Type B pancreatic cell (in vitro differentiated cells): Measurements from ENCODE around the gene NTPCR. TPM values are rescaled to one million over a fixed set of nuclear protein-coding genes. Genes with fewer than 3 reads are reported as not detected.
"Not testable (repeated sequence)": the region's sequence is repeated elsewhere in the genome, so short reads cannot be mapped to it uniquely, and the experiment has no call there.

Experiments used
- DNase-seq: peaks from one replicate; pipeline ENCODE4 v3.0.0; 2021; ENCODE audit warnings: mixed read lengths; ENCODE audit not compliant: unreplicated experiment; ENCODE audit errors: extremely low spot score
- H3K27ac Mint-ChIP-seq: 2 replicates; pipeline ENCODE4 v1.8.0; 2021; ENCODE audit warnings: mild to moderate bottlenecking, mixed read lengths
- H3K27me3 Mint-ChIP-seq: 2 replicates; pipeline ENCODE4 v1.8.0; 2021; ENCODE audit warnings: mixed read lengths
- H3K36me3 Mint-ChIP-seq: 2 replicates; pipeline ENCODE4 v1.8.0; 2021; ENCODE audit warnings: mixed read lengths
- H3K4me1 Mint-ChIP-seq: one replicate; pipeline ENCODE4 v1.8.0; 2021; ENCODE audit warnings: mixed read lengths; ENCODE audit not compliant: unreplicated experiment
- H3K4me3 Mint-ChIP-seq: 2 replicates; pipeline ENCODE4 v1.8.0; 2021; ENCODE audit warnings: mild to moderate bottlenecking, mixed read lengths
- H3K9me3 Mint-ChIP-seq: 2 replicates; pipeline ENCODE4 v1.8.0; 2021; ENCODE audit warnings: mixed read lengths
- CTCF ChIP-seq: fragments of 200-600 bp; sonication (generic); conservative IDR thresholded peaks from 2 replicates; pipeline ENCODE4 v1.5.0; 2021; ENCODE audit warnings: antibody characterized with exemption, mild to moderate bottlenecking
- total RNA-seq: library from RNA; stranded (reverse); gene quantifications from 2 replicates; pipeline ENCODE4 v1.2.1, GENCODE V29; 2021; ENCODE audit warnings: low replicate concordance

NTPCR gene
- total RNA-seq, 1 donor from 2014 or later: 57.1 TPM

DNA sequence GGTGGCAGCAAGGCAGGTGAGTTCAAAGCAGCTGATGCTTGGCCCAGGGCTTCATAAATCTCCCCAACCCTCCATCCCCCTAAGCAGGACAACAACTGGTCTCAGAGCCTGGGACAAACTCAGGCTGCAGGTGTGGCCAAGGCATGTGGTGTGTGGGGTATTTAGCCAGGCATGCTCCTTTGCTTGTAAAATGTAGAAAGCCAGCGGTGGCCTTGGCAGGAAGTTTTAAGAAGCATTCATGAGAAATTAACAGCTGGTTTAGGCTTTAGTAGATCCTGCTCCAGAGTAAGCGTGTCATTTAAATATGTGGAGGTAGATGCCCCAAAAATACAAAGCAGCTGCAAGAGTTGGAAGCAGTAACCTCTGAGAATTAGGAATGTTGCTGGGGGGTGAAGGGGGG is 44.8 kb downstream of the NTPCR start:
- Mint-ChIP-seq H3K27ac (no peak overlapping the region), H3K27me3 (no peaks in the 10 kb centered on the region), H3K4me1 (peaks cover 4% of the 10 kb centered on the region), H3K36me3 (peaks cover 42% of the 10 kb centered on the region), H3K9me3 (peaks cover 13% of the 10 kb centered on the region), H3K4me3 (no peak overlapping the region)
- TF ChIP-seq CTCF: no peak
- no peak for DNase-seq

DNA sequence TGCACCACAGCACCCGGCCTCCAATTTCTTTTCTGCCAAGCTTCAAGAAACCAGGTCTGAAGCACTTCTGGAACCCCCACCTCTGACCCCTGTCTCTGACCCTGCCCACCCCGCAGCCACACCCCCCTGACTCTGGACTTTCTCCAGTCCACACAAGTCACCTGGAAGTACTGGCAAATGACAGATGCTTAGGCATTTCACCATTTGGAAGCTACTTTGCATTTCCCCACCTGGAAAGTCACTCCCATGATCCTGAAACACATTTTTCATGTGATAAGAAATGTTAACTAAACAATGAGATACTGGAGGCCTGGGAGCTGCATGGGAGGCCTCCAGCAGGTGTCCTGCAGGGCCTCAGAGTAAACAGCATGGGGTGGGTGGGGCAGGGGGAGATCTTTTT is 45.7 kb downstream of the NTPCR start:
- Mint-ChIP-seq H3K9me3 (peaks cover 13% of the 10 kb centered on the region), H3K4me3 (no peak overlapping the region), H3K4me1 (peaks cover 4% of the 10 kb centered on the region), H3K27ac (no peak overlapping the region), H3K27me3 (no peaks in the 10 kb centered on the region), H3K36me3 (peaks cover 46% of the 10 kb centered on the region)
- DNase-seq: no peak
- no peak for TF ChIP-seq CTCF

DNA sequence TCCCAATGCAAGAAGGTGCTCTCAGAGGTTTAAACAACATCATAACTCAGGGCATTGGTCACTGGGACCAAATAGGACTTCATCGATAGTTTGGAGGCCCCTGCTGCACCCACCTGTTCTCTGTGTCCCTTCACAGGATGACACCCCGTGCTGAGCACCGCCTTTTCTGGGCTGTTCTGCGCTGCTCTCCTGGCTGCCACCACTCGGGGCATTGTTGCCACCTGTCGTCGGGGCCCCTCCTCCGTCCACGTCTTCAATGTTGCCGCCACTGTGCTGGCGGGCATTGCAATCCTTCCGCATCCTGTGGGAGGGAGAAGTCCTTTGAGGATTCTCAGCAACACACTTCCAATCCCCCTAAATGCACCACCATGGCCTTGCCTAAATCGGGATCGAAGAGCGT is 47.7 kb downstream of the NTPCR start:
- H3K27ac Mint-ChIP-seq: no peak overlapping the region
- no peak for TF ChIP-seq CTCF
- peaks cover 39% of the 10 kb centered on the region for H3K36me3 Mint-ChIP-seq
- no peaks in the 10 kb centered on the region for H3K27me3 Mint-ChIP-seq
- DNase-seq: no peak
- peaks cover 4% of the 10 kb centered on the region for H3K4me1 Mint-ChIP-seq
- no peak overlapping the region for H3K4me3 Mint-ChIP-seq
- peaks cover 13% of the 10 kb centered on the region for H3K9me3 Mint-ChIP-seq

DNA sequence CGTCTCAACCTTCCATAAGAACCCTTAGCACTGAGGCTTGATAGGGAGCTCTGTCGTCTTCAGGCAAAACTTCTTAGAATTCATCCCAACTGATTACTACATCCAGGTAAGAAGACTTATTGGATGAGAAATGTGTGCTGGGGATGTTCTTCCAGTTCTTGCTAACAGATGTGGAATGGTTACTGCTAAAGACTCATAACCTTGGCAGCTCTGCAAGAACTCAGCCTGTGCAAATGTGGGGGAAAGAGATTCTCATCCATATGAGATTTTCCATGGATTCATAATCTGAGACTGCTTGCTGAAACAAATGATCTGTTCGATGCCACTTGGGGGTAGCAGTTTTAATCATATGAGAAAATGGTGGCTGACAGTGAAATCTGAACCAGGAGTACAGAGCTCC is 48.2 kb downstream of the NTPCR start:
- Mint-ChIP-seq H3K27ac (no peak overlapping the region), H3K36me3 (peaks cover 36% of the 10 kb centered on the region), H3K9me3 (peaks cover 11% of the 10 kb centered on the region), H3K4me3 (no peak overlapping the region), H3K4me1 (peaks cover 4% of the 10 kb centered on the region), H3K27me3 (no peaks in the 10 kb centered on the region)
- DNase-seq: no peak
- TF ChIP-seq CTCF: no peak

DNA sequence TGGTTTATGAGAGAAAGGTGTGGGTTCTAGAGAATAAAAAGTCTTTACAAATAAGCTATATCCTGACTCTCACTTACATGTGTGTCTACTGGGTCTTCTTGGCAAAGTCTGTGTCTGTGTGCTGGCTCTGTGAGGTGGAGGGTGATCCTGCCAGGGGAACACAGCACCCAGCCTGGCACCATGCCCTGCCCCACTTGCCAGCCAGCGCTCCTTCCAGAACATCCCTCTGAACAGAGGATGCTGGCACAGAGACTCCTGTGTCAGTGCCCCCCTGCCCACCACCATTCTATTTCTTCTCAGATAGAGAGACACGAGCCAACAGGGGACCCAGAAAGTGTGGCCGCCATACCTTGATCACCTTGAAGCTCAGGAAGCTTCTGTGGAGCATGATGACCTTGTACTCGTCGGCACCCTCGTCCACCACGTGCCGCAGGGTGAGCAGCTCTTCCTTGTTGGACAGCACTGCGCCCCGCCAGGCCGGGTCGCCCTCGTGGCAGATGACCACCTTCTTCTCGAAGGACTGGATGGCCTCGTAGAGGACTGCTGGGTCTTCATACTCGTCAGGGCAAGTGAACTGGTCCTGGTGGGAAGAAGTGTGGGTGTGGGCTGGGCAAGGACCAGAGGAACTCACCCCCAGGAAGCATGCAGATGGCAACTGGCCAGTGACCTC is 49.7 kb downstream of the NTPCR start:
- no peak for DNase-seq
- H3K27ac Mint-ChIP-seq: no peak overlapping the region
- H3K4me3 Mint-ChIP-seq: no peak overlapping the region
- no peak for TF ChIP-seq CTCF
- peaks cover 5% of the 10 kb centered on the region for H3K9me3 Mint-ChIP-seq
- H3K27me3 Mint-ChIP-seq: no peaks in the 10 kb centered on the region
- peaks cover 4% of the 10 kb centered on the region for H3K4me1 Mint-ChIP-seq
- H3K36me3 Mint-ChIP-seq: peaks cover 27% of the 10 kb centered on the region

GRCh38 chr1:233003638-233004037 is 53.2 kb downstream of the NTPCR start:
- not testable (repeated sequence) for H3K27me3 Mint-ChIP-seq, H3K36me3 Mint-ChIP-seq, DNase-seq, H3K9me3 Mint-ChIP-seq, H3K4me1 Mint-ChIP-seq, H3K4me3 Mint-ChIP-seq, H3K27ac Mint-ChIP-seq
